Upper lobe of left lung (tissue), 6 donors: ENCODE measurements around the gene DNAI1. TPM values are rescaled to one million over a fixed set of nuclear protein-coding genes. Genes with fewer than 3 reads are reported as not detected.

ENCODE experiments used
- ATAC-seq, 2 donors: fragments of 200-7000 bp; cut with Tn5 transposase; one replicate each; pipeline ENCODE4 v1.9.1; 2022; ENCODE audit warnings: mild to moderate bottlenecking in 2 of 2, moderate library complexity in 2 of 2; ENCODE audit not compliant: low FRiP score in 2 of 2
- DNase-seq, 2 donors: peaks; one replicate each; pipeline ENCODE4 v3.0.0-alpha.2; 2019 to 2020
- H3K27ac ChIP-seq, 4 donors: fragments of 200-600 bp; sonication (generic); one replicate each; pipeline ENCODE4 v1.5.1; 2016 to 2019
- H3K27me3 ChIP-seq, 4 donors: fragments of 200-600 bp; sonication (generic); one replicate each; pipeline ENCODE4 v1.5.1; 2017 to 2019
- H3K36me3 ChIP-seq, 4 donors: fragments of 200-600 bp; sonication (generic); one replicate each; pipeline ENCODE4 v1.5.1; 2016 to 2019
- H3K4me1 ChIP-seq, 4 donors: fragments of 200-600 bp; sonication (generic); one replicate each; pipeline ENCODE4 v1.5.1; 2018 to 2019
- H3K4me3 ChIP-seq, 4 donors: fragments of 200-600 bp; sonication (generic); one replicate each; pipeline ENCODE4 v1.5.1; 2017 to 2019; ENCODE audit warnings: mild to moderate bottlenecking in 2 of 4, moderate library complexity in 1 of 4
- H3K9me3 ChIP-seq, 4 donors: fragments of 200-600 bp; sonication (generic); one replicate each; pipeline ENCODE4 v1.5.1; 2018 to 2019
- EP300 ChIP-seq, 4 donors: sonication (generic); formaldehyde crosslinking; IDR thresholded peaks; one replicate each; pipeline ENCODE4 v1.5.1; 2017; ENCODE audit warnings: antibody characterized with exemption in 4 of 4, control low read depth in 2 of 4
- POLR2A ChIP-seq, 4 donors: fragments of 450-650 bp; IDR thresholded peaks; one replicate each; pipeline ENCODE4 v1.5.1; 2016 to 2017; ENCODE audit warnings: antibody characterized with exemption in 4 of 4, mild to moderate bottlenecking in 2 of 4
- POLR2AphosphoS5 ChIP-seq, 2 donors: sonication (generic); formaldehyde crosslinking; IDR thresholded peaks; one replicate each; pipeline ENCODE4 v1.5.1; 2017; ENCODE audit warnings: antibody characterized with exemption in 2 of 2
- WGBS, 2 donors: methylation state at CpG; one replicate each; pipeline ENCODE4 v1.1.5; 2017 to 2018; 5-methylcytosine and 5-hydroxymethylcytosine counted together
- total RNA-seq, 6 donors: library from RNA; depleted of rRNA in 4 of 6; stranded (reverse); fragments of >200 nt in 4 of 6; gene quantifications; one replicate each; pipeline versions ENCODE4 v1.1.0 to v1.2.1, GENCODE V29; 2016 to 2021
- TF ChIP-seq, protein P1 (sequence below), 6 experiments: fragments of 450-650 bp in 4 of 6; fragments of 200-600 bp in 2 of 6; sonication (generic) in 2 of 6; IDR thresholded peaks; one replicate each; pipeline ENCODE4 v1.5.1; 2016 to 2019; ENCODE audit warnings: antibody characterized with exemption in 6 of 6
- donor health status: DM: no; HTN: no; CAD: no; lungs with moderate emphysema.
- donor health status: DM: no; HTN: yes; CAD: no; lungs with severe emphysema.

DNAI1 gene
- total RNA-seq, 6 donors from 2014 or later = 0.37 to 39.8 (median 9.7) TPM

DNA sequence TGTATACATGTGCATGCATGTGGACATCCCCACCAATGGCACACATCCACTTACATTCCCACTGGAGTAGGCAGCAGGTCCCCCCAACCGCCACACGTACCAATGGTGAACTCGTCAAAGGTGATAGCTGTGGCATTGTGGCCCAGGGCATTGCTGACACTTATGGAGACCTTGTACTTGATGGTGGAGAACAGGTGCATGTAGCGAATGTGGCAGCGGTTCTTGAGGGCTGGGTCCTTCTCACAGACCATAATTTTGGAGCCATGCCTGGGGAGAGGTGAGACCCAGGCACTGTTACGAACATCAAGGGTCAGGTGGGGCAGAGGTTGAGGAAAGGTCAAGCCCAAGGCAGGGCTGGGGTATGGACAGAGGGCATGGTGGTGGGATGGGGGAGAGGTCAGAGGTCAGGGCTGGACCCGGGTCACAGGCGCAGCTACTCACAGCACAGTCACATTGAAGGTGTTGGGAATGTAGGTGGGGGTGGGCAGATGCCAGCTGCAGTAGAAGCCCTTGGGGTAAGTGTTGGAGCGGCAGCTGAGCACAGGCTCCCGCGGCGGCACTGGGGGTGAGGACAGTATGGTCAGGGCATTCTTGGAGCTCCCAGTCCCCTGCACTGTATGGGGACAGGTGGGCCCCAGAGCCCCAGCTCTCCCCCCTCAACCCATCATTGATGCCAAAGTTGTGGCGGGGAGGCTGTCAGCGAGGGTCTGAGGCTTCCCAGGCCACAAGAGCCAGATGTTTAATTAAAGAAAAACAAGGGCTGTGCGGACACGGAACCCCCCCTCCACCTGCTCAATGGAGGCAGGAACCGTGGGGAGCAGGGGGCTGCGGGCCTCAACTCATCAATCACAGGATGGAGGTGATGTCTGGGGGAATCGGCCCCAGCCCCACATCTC lies 99.1 kb downstream of the DNAI1 start:
- H3K27me3 ChIP-seq = peaks cover 0 to 2% (median 0%) of the 10 kb centered on the region in 4 donors
- TF ChIP-seq EP300 (IDR thresholded peaks at IDR 0.05) = no peak
- no peak for TF ChIP-seq POLR2AphosphoS5 (IDR thresholded peaks at IDR 0.05)
- no peak overlapping the region for H3K27ac ChIP-seq
- H3K4me3 ChIP-seq = no peak overlapping the region
- no peak for ATAC-seq
- no peaks in the 10 kb centered on the region for H3K36me3 ChIP-seq
- no peak for DNase-seq
- WGBS, 2 donors = 73 to 77% methylated on average over 10 to 19 of the region's 19 CpGs
- peaks cover 0 to 7% (median 2%) of the 10 kb centered on the region in 4 donors for H3K9me3 ChIP-seq
- H3K4me1 ChIP-seq = peaks cover 9 to 16% (median 15%) of the 10 kb centered on the region in 4 donors

DNA sequence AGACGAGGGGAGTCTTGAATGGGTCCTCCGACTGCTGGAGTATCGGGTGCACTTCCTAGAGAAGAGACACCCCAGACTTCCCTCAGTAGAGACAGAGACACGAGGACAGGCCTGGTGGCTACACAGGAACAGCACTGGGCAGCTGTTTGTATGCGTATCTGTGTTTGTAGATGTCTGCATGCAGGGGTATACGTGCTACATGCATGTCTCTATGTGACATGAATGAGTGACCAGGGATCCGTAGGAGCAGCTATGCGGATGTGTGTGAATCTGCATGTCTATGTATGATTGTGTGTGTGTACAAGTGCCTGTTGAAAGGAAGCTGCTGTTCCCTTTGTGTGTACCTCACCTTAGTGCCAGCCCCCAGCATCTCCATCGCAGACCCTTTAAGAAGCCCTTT lies 99.8 kb downstream of the DNAI1 start:
- TF ChIP-seq POLR2AphosphoS5 (IDR thresholded peaks at IDR 0.05) (no peak), EP300 (IDR thresholded peaks at IDR 0.05) (no peak), POLR2A (IDR thresholded peaks at IDR 0.05) (no peak)
- TF ChIP-seq, protein P1, sequence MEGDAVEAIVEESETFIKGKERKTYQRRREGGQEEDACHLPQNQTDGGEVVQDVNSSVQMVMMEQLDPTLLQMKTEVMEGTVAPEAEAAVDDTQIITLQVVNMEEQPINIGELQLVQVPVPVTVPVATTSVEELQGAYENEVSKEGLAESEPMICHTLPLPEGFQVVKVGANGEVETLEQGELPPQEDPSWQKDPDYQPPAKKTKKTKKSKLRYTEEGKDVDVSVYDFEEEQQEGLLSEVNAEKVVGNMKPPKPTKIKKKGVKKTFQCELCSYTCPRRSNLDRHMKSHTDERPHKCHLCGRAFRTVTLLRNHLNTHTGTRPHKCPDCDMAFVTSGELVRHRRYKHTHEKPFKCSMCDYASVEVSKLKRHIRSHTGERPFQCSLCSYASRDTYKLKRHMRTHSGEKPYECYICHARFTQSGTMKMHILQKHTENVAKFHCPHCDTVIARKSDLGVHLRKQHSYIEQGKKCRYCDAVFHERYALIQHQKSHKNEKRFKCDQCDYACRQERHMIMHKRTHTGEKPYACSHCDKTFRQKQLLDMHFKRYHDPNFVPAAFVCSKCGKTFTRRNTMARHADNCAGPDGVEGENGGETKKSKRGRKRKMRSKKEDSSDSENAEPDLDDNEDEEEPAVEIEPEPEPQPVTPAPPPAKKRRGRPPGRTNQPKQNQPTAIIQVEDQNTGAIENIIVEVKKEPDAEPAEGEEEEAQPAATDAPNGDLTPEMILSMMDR (IDR thresholded peaks at IDR 0.05) = no peak
- Histone ChIP-seq H3K4me3 (no peak overlapping the region), H3K9me3 (peaks cover 0 to 7% (median 2%) of the 10 kb centered on the region in 4 donors), H3K27ac (no peak overlapping the region), H3K27me3 (peaks cover 0 to 2% (median 0%) of the 10 kb centered on the region in 4 donors), H3K4me1 (peaks cover 9 to 16% (median 15%) of the 10 kb centered on the region in 4 donors), H3K36me3 (no peaks in the 10 kb centered on the region)
- ATAC-seq (no peak), DNase-seq (no peak)
- WGBS, 2 donors = 87 to 93% methylated on average over 3 to 9 of the region's 9 CpGs

- Histone ChIP-seq H3K36me3 (no peaks in the 10 kb centered on the region), H3K4me1 (peaks cover 9 to 16% (median 15%) of the 10 kb centered on the region in 4 donors), H3K9me3 (peaks cover 0 to 7% (median 2%) of the 10 kb centered on the region in 4 donors), H3K27ac (no peak overlapping the region), H3K27me3 (peaks cover 0 to 2% (median 0%) of the 10 kb centered on the region in 4 donors), H3K4me3 (no peak overlapping the region)
- ATAC-seq (no peak), DNase-seq (no peak)
- WGBS, 2 donors = 59 to 62% methylated on average over 9 to 17 of the region's 17 CpGs
- no peak for TF ChIP-seq POLR2AphosphoS5 (IDR thresholded peaks at IDR 0.05)
- TF ChIP-seq, protein P1 (IDR thresholded peaks at IDR 0.05) = no peak
- no peak for TF ChIP-seq POLR2A (IDR thresholded peaks at IDR 0.05)
- no peak for TF ChIP-seq EP300 (IDR thresholded peaks at IDR 0.05)
These were observed 100.5 kb downstream of the DNAI1 start for GRCh38 chr9:34558919-34559623.

DNA sequence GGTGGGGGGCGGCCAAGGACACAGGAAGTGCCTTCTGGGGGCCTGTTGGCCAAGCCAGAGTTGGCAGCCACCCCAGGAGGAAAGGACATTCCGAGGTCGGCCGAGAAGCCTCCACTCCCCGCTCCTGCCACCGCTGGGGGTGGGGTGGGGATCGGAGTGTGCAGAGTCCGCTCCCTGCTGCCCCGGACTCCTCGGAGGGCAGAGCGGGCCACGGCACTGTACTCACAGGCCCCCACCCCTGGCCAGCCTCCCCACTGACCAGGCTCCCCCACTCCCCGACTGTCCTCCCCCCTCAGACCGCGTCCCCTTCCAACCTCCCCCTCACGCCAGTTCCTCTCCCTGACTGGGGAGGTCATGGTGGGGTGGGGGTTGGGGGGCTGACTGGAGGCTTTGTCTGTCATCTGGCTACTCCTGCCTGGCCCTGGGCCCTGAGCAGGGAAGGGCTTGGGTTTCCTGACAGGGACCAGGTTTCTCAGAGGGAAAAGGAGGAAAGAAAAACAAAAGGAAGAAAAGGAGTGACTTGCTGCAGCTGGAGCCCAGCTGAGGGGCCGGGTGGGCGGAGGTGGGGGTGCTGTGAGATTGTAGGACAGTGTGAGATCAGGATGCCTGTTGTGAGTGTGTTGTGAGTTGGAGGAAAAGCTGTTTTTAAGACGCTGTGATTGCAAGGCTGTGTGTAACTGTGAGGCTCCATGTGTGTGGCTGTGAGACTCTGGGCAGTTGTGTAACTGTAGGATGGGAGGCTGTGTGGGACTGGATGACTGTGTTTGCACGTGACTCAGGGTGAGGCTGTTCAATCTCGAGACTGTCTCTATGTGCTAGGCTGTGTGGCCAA lies 101.2 kb downstream of the DNAI1 start:
- 13 to 32% methylated on average over 8 to 18 of the region's 21 CpGs for WGBS, 2 donors
- H3K4me3 ChIP-seq = no peak overlapping the region
- no peaks in the 10 kb centered on the region for H3K36me3 ChIP-seq
- H3K27ac ChIP-seq = no peak overlapping the region
- DNase-seq (peak in 1 of 2 donors; percentile 66), ATAC-seq (peak; percentile 59 to 61)
- H3K9me3 ChIP-seq = peaks cover 0 to 7% (median 2%) of the 10 kb centered on the region in 4 donors
- H3K4me1 ChIP-seq = peaks cover 9 to 16% (median 15%) of the 10 kb centered on the region in 4 donors
- TF ChIP-seq EP300 (IDR thresholded peaks at IDR 0.05) = no peak
- no peak for TF ChIP-seq POLR2A (IDR thresholded peaks at IDR 0.05)
- no peak for TF ChIP-seq POLR2AphosphoS5 (IDR thresholded peaks at IDR 0.05)
- TF ChIP-seq, protein P1 (IDR thresholded peaks at IDR 0.05) = no peak
- H3K27me3 ChIP-seq = peaks cover 0 to 2% (median 0%) of the 10 kb centered on the region in 4 donors
